Thyroid gland (tissue), 4 donors: ENCODE results near the gene SS18L1.

Experiments used
- CTCF ChIP-seq, 6 experiments: fragments of 200-600 bp in 3 of 6; fragments of 450-650 bp in 3 of 6; sonication (generic) in 3 of 6; IDR thresholded peaks; one replicate each; pipeline ENCODE4 v1.5.1; 2016 to 2019; ENCODE audit warnings: antibody characterized with exemption in 6 of 6, mild to moderate bottlenecking in 2 of 6, inconsistent platforms in 1 of 6, moderate library complexity in 1 of 6
- POLR2A ChIP-seq, 2 donors: fragments of 450-650 bp; IDR thresholded peaks; one replicate each; pipeline ENCODE4 v1.6.1; 2017; ENCODE audit warnings: antibody characterized with exemption in 2 of 2, mild to moderate bottlenecking in 2 of 2, moderate library complexity in 1 of 2

DNA sequence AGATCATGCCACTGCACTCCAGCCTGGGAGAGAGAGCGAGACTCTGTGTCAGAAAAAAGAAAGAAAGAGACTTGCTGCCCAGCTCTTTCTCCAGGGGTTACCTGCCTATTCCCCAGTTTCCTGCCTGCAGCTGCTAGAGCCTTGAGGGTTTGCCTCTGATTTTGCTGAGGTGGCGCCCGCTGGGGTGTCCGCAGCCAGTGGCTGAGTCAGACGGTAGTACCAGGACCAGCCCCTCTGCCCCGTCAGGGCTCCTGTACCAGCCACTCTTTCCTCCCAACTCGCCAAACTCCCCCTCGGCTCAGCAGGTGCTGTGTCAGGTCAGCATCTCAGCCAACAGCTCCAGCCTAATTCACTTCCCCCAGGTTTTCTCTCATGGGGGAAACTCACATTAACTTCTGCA is 28.7 kb upstream of the SS18L1 start:
- TF ChIP-seq CTCF (IDR thresholded peaks at IDR 0.05), result no peak
- TF ChIP-seq POLR2A (IDR thresholded peaks at IDR 0.05), result no peak
